HG02885 (cell line): Measurements from ENCODE around the gene LCE5A.
"Not testable (repeated sequence)": the region's sequence is repeated elsewhere in the genome, so short reads cannot be mapped to it uniquely, and the experiment has no call there.

Experiments
- ATAC-seq: cut with Tn5 transposase; IDR thresholded peaks from one replicate; pipeline ENCODE4 v1.9.1; 2021; ENCODE audit warnings: mild to moderate bottlenecking; ENCODE audit not compliant: unreplicated experiment, poor library complexity

Gene LCE5A

GRCh38 chr1:152514715-152515433 is 4.3 kb downstream of the LCE5A start:
- ATAC-seq = no peak

- no peak for ATAC-seq
These were observed 4.8 kb downstream of the LCE5A start for GRCh38 chr1:152515434-152515783.

- no peak for ATAC-seq
These were observed 5.5 kb downstream of the LCE5A start for GRCh38 chr1:152516082-152516481.

GRCh38 chr1:152517237-152517811 is 6.7 kb downstream of the LCE5A start:
- no peak for ATAC-seq

GRCh38 chr1:152519851-152520250 is 9.2 kb downstream of the LCE5A start:
- ATAC-seq = no peak

GRCh38 chr1:152520561-152521090 is 10.0 kb downstream of the LCE5A start:
- no peak for ATAC-seq

- no peak for ATAC-seq
These were observed 14.6 kb downstream of the LCE5A start for GRCh38 chr1:152525080-152525641.

- no peak for ATAC-seq
These were observed 22.8 kb downstream of the LCE5A start for GRCh38 chr1:152533327-152533938.

GRCh38 chr1:152535774-152536173 is 25.2 kb downstream of the LCE5A start:
- no peak for ATAC-seq

- no peak for ATAC-seq
These were observed 26.9 kb downstream of the LCE5A start for GRCh38 chr1:152537496-152537895.

- ATAC-seq = no peak
These were observed 29.3 kb downstream of the LCE5A start for GRCh38 chr1:152539901-152540300.

GRCh38 chr1:152543820-152544219 is 33.2 kb downstream of the LCE5A start:
- ATAC-seq = no peak

GRCh38 chr1:152546704-152547103 is 36.1 kb downstream of the LCE5A start:
- no peak for ATAC-seq

- not testable (repeated sequence) for ATAC-seq
These were observed 37.8 kb downstream of the LCE5A start for GRCh38 chr1:152548358-152548757.
